ENCODE results near the gene IFI27L1. TPM values are rescaled to one million over a fixed set of nuclear protein-coding genes. Genes with fewer than 3 reads are reported as not detected.

IFI27L1 gene
- total and polyA plus RNA-seq, 2 donors (not counting 3 experiments of a cell fraction or from before 2014, with no cell fraction given): 31.1 to 38.1 TPM

DNA sequence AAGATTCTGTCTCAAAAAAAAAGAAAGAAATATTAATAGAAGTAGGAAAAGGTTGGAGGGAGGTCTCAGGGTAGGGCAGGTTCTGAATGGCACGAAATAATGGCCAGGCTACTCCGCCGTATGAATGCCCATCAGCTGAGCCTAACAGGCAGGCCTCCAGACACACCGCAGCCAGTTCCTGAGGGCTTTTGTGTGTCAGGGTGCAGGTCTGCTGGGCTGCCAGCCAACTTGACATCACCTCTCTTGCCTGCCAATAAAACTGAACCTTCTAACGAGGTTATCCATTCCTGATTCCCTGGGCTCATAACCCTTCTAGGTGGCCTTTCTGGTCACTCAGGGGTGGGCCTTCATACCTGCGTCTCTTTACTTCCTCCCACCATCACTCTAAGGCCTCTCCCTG is 32.4 kb downstream of the IFI27L1 start:
- Histone ChIP-seq H4K20me1 (replicated peaks; ENCODE audit: control insufficient read depth, extremely low read depth, insufficient read depth, low read length) (no peaks in the 10 kb centered on the region), H3K27ac (ENCODE audit: insufficient read depth, low read depth, low read length) (no peak overlapping the region), H3K4me3 (replicated peaks in 1 of 3; ENCODE audit: insufficient read depth in 1 of 3, low read depth in 1 of 3, low read length in 3 of 3) (no peak overlapping the region), H3K9me3 (replicated peaks; ENCODE audit: control insufficient read depth, insufficient read depth, low read length) (no peaks in the 10 kb centered on the region), H3K9me1 (replicated peaks; ENCODE audit: control insufficient read depth, extremely low read depth, insufficient read depth, low read length) (no peaks in the 10 kb centered on the region), H3K79me2 (ENCODE audit: control insufficient read depth, insufficient read depth, low read length) (no peaks in the 10 kb centered on the region), H3K4me1 (ENCODE audit: control insufficient read depth, extremely low read depth, insufficient read depth, low read length) (peaks cover 19% of the 10 kb centered on the region), H2AFZ (ENCODE audit: low read depth, low read length) (no peak overlapping the region), H3K4me2 (ENCODE audit: insufficient read depth, low read length) (no peak overlapping the region), H3K9ac (replicated peaks; ENCODE audit: extremely low read depth, insufficient read depth, low read length) (no peak overlapping the region), H3K36me3 (ENCODE audit: control insufficient read depth in 2 of 2, extremely low read depth in 1 of 2, insufficient read depth in 2 of 2, low read length in 2 of 2) (no peaks in the 10 kb centered on the region), H3K27me3 (ENCODE audit: control insufficient read depth in 2 of 2, insufficient read depth in 2 of 2, low read length in 2 of 2) (no peaks in the 10 kb centered on the region)
- TF ChIP-seq MYC (IDR thresholded peaks at IDR 0.05; ENCODE audit: low read depth, low read length) (no peak), POLR2AphosphoS5 (IDR thresholded peaks at IDR 0.05; ENCODE audit: insufficient read depth, low read depth, low read length) (no peak), JUN (IDR thresholded peaks at IDR 0.05; ENCODE audit: borderline replicate concordance, insufficient read depth, insufficient read length, low read depth) (no peak), POLR2A (IDR thresholded peaks at IDR 0.05; ENCODE audit: low read depth, low read length) (no peak)
- TF ChIP-seq, protein P1, sequence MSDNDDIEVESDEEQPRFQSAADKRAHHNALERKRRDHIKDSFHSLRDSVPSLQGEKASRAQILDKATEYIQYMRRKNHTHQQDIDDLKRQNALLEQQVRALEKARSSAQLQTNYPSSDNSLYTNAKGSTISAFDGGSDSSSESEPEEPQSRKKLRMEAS (IDR thresholded peaks at IDR 0.05; ENCODE audit: insufficient read depth, insufficient read length): no peak
- intact Hi-C loops (cut with micrococcal nuclease): loop anchor here (10.0 kb wide), 1 partner anchor 1059 kb away; no protein-coding TSS in a partner anchor
- FAIRE-seq (no peak), DNase-seq (ENCODE audit: low read depth, low spot score) (peak; percentile 30)
- no TSS peak for BruUV-seq (replicated peaks)
- POLR2A ChIA-PET: no interaction called here
- CTCF ChIA-PET: interaction anchor here (1.4 to 6.1 kb wide), 3 partner anchors 18 to 85 kb away, joined by 3 to 67 read pairs (median 8); partner anchors contain the start of gene IFI27L2
- dilution Hi-C loops (cut with MboI; ENCODE audit: extremely low pct_ligation_motif_present, low sequenced_read_pairs): no loop called here

DNA sequence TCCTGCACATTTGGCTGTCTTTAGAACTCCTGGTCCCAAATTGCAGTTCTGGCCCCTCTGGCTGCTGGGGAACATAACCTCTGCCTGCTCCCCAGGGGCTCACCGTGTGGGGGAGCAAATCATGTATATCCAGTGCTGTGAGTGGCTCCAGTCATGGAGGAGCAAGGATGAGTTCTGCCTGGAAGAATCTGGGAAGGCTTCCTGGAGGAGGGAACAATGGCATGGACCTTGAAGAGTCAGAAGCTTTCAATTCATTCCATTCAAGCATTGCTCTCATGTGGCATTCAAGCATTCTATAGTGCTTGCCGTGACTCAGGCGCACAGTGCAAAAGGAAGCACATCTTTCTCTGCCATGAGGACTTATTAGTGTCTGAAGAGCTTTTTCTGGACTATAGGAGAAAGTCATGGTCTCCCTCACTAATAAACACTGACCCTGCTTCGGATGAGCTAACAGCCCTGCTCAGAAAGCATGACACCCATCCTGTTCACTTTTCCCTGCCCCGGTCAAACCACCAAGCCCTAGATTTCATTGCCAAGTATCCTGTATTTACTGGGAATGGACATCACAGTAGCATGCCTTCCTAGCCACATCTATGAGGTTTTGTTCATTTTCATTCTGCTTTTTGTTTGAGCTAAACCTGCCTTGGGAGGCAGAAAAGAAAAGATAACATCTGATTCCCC is 32.9 kb downstream of the IFI27L1 start:
- no peak overlapping the region for H3K4me2 ChIP-seq (ENCODE audit: insufficient read depth, low read length)
- H4K20me1 ChIP-seq (replicated peaks; ENCODE audit: control insufficient read depth, extremely low read depth, insufficient read depth, low read length): no peaks in the 10 kb centered on the region
- peak; percentile 6 for DNase-seq (ENCODE audit: low read depth, low spot score)
- H3K27me3 ChIP-seq (ENCODE audit: control insufficient read depth in 2 of 2, insufficient read depth in 2 of 2, low read length in 2 of 2): no peaks in the 10 kb centered on the region
- ChIA-PET POLR2A (no interaction called here), CTCF (interaction anchor here (1.0 to 6.1 kb wide), 6 partner anchors 11 to 85 kb away, joined by 3 to 67 read pairs (median 8); partner anchors contain the start of gene IFI27L2)
- BruUV-seq (replicated peaks): no TSS peak
- H2AFZ ChIP-seq (ENCODE audit: low read depth, low read length): no peak overlapping the region
- TF ChIP-seq GATA2 (IDR thresholded peaks at IDR 0.05; ENCODE audit: insufficient read depth, insufficient read length, low read depth, low read length) (no peak), JUN (IDR thresholded peaks at IDR 0.05; ENCODE audit: borderline replicate concordance, insufficient read depth, insufficient read length, low read depth) (no peak), POLR2AphosphoS5 (IDR thresholded peaks at IDR 0.05; ENCODE audit: insufficient read depth, low read depth, low read length) (no peak), EZH2 (IDR thresholded peaks at IDR 0.05; ENCODE audit: borderline replicate concordance, low read depth, low read length, severe bottlenecking) (no peak), MYC (IDR thresholded peaks at IDR 0.05; ENCODE audit: low read depth, low read length) (no peak), POLR2A (IDR thresholded peaks at IDR 0.05; ENCODE audit: low read depth, low read length) (no peak), FOS (IDR thresholded peaks at IDR 0.05; ENCODE audit: borderline replicate concordance, insufficient read depth, low read length) (no peak)
- TF ChIP-seq, protein P1 (IDR thresholded peaks at IDR 0.05; ENCODE audit: insufficient read depth, insufficient read length): no peak
- TF ChIP-seq, protein P2, sequence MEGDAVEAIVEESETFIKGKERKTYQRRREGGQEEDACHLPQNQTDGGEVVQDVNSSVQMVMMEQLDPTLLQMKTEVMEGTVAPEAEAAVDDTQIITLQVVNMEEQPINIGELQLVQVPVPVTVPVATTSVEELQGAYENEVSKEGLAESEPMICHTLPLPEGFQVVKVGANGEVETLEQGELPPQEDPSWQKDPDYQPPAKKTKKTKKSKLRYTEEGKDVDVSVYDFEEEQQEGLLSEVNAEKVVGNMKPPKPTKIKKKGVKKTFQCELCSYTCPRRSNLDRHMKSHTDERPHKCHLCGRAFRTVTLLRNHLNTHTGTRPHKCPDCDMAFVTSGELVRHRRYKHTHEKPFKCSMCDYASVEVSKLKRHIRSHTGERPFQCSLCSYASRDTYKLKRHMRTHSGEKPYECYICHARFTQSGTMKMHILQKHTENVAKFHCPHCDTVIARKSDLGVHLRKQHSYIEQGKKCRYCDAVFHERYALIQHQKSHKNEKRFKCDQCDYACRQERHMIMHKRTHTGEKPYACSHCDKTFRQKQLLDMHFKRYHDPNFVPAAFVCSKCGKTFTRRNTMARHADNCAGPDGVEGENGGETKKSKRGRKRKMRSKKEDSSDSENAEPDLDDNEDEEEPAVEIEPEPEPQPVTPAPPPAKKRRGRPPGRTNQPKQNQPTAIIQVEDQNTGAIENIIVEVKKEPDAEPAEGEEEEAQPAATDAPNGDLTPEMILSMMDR (IDR thresholded peaks at IDR 0.05; ENCODE audit: extremely low read depth in 1 of 2, insufficient read depth in 1 of 2, low read depth in 1 of 2, low read length in 2 of 2): no peak
- H3K27ac ChIP-seq (ENCODE audit: insufficient read depth, low read depth, low read length): no peak overlapping the region
- H3K36me3 ChIP-seq (ENCODE audit: control insufficient read depth in 2 of 2, extremely low read depth in 1 of 2, insufficient read depth in 2 of 2, low read length in 2 of 2): no peaks in the 10 kb centered on the region
- no peak overlapping the region for H3K9ac ChIP-seq (replicated peaks; ENCODE audit: extremely low read depth, insufficient read depth, low read length)
- peaks cover 19% of the 10 kb centered on the region for H3K4me1 ChIP-seq (ENCODE audit: control insufficient read depth, extremely low read depth, insufficient read depth, low read length)
- dilution Hi-C loops (cut with MboI; ENCODE audit: extremely low pct_ligation_motif_present, low sequenced_read_pairs): no loop called here
- intact Hi-C loops (cut with micrococcal nuclease): loop anchor here (10.0 kb wide), 1 partner anchor 1059 kb away; no protein-coding TSS in a partner anchor
- H3K9me1 ChIP-seq (replicated peaks; ENCODE audit: control insufficient read depth, extremely low read depth, insufficient read depth, low read length): no peaks in the 10 kb centered on the region
- FAIRE-seq: no peak
- H3K79me2 ChIP-seq (ENCODE audit: control insufficient read depth, insufficient read depth, low read length): no peaks in the 10 kb centered on the region
- H3K9me3 ChIP-seq (replicated peaks; ENCODE audit: control insufficient read depth, insufficient read depth, low read length): no peaks in the 10 kb centered on the region
- H3K4me3 ChIP-seq (replicated peaks in 1 of 3; ENCODE audit: insufficient read depth in 1 of 3, low read depth in 1 of 3, low read length in 3 of 3): no peak overlapping the region

Data from endothelial cell of umbilical vein (primary cell).